Tibial nerve (tissue), 4 donors: ENCODE data around the gene AGFG2.

Source experiments
- CTCF ChIP-seq, 5 experiments: fragments of 200-600 bp in 3 of 5; fragments of 450-650 bp in 2 of 5; sonication (generic) in 3 of 5; IDR thresholded peaks; one replicate each; pipeline ENCODE4 v1.5.1; 2016 to 2019; ENCODE audit warnings: antibody characterized with exemption in 5 of 5, mild to moderate bottlenecking in 3 of 5, moderate library complexity in 2 of 5
- EP300 ChIP-seq, 2 donors: sonication (generic); formaldehyde crosslinking; IDR thresholded peaks; one replicate each; pipeline ENCODE4 v1.6.1; 2017; ENCODE audit warnings: antibody characterized with exemption in 2 of 2, mild to moderate bottlenecking in 1 of 2
- POLR2A ChIP-seq, 2 donors: fragments of 450-650 bp; IDR thresholded peaks; one replicate each; pipeline ENCODE4 v1.6.1; 2017; ENCODE audit warnings: antibody characterized with exemption in 2 of 2, mild to moderate bottlenecking in 2 of 2, moderate library complexity in 2 of 2

GRCh38 chr7:100496509-100496908 lies 42.5 kb upstream of the AGFG2 start:
- no peak for TF ChIP-seq POLR2A (IDR thresholded peaks at IDR 0.05)
- no peak for TF ChIP-seq CTCF (IDR thresholded peaks at IDR 0.05)
- no peak for TF ChIP-seq EP300 (IDR thresholded peaks at IDR 0.05)
